ENCODE data around the gene CD52. TPM values are rescaled to one million over a fixed set of nuclear protein-coding genes. Genes with fewer than 3 reads are reported as not detected.

The CD52 gene
- total and polyA plus RNA-seq, 2 of the 4 experiments (the other 2 are of a cell fraction): 1.6 TPM; not detected in 1

- H2AK5ac ChIP-seq (ENCODE audit: low read depth, low read length): no peak overlapping the region
- intact Hi-C loops (cut with micrococcal nuclease) (no loop called here), in situ Hi-C loops (cut with MboI; ENCODE audit: low sequenced_read_pairs) (no loop called here), dilution Hi-C loops (cut with HindIII; ENCODE audit: low sequenced_read_pairs, unreplicated experiment) (no loop called here)
- H3K9ac ChIP-seq (ENCODE audit: low read depth, low read length): no peak overlapping the region
- no peaks in the 10 kb centered on the region for H3K9me3 ChIP-seq (ENCODE audit: control insufficient read depth, insufficient read depth, low read length)
- no peak overlapping the region for H3K4ac ChIP-seq (ENCODE audit: low read depth, low read length)
- no peaks in the 10 kb centered on the region for H4K20me1 ChIP-seq (ENCODE audit: insufficient read depth, low read length)
- H2BK20ac ChIP-seq (ENCODE audit: low read depth, low read length): no peak overlapping the region
- H3K36me3 ChIP-seq (ENCODE audit: control insufficient read depth, insufficient read depth, low read length): no peaks in the 10 kb centered on the region
- no peak overlapping the region for H2BK120ac ChIP-seq (ENCODE audit: low read depth, low read length)
- TF ChIP-seq FOS (IDR thresholded peaks at IDR 0.05; ENCODE audit: low read depth, low read length): no peak
- TF ChIP-seq CEBPB (IDR thresholded peaks at IDR 0.05; ENCODE audit: low read depth, low read length): no peak
- TF ChIP-seq RAD21 (IDR thresholded peaks at IDR 0.05; ENCODE audit: low read length): no peak
- no peak for TF ChIP-seq RCOR1 (IDR thresholded peaks at IDR 0.05; ENCODE audit: insufficient replicate concordance, low read length)
- TF ChIP-seq RFX5 (IDR thresholded peaks at IDR 0.05; ENCODE audit: low read depth, low read length): no peak
- no peak for TF ChIP-seq USF2 (IDR thresholded peaks at IDR 0.05; ENCODE audit: low read depth, low read length)
- no peak for TF ChIP-seq MXI1 (IDR thresholded peaks at IDR 0.05; ENCODE audit: borderline replicate concordance, low read depth, low read length)
- TF ChIP-seq POLR2A (IDR thresholded peaks at IDR 0.05; ENCODE audit: low read depth, low read length): no peak
- TF ChIP-seq NFE2L2 (IDR thresholded peaks at IDR 0.05; ENCODE audit: low read depth, low read length): no peak
- TF ChIP-seq MAFK (IDR thresholded peaks at IDR 0.05; ENCODE audit: low read depth, low read length): no peak
- TF ChIP-seq, protein P1, sequence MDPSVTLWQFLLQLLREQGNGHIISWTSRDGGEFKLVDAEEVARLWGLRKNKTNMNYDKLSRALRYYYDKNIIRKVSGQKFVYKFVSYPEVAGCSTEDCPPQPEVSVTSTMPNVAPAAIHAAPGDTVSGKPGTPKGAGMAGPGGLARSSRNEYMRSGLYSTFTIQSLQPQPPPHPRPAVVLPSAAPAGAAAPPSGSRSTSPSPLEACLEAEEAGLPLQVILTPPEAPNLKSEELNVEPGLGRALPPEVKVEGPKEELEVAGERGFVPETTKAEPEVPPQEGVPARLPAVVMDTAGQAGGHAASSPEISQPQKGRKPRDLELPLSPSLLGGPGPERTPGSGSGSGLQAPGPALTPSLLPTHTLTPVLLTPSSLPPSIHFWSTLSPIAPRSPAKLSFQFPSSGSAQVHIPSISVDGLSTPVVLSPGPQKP (IDR thresholded peaks at IDR 0.05; ENCODE audit: borderline replicate concordance, low read depth, low read length): no peak
- TF ChIP-seq SMC3 (IDR thresholded peaks at IDR 0.05; ENCODE audit: low read depth, low read length): no peak
- TF ChIP-seq, protein P2, sequence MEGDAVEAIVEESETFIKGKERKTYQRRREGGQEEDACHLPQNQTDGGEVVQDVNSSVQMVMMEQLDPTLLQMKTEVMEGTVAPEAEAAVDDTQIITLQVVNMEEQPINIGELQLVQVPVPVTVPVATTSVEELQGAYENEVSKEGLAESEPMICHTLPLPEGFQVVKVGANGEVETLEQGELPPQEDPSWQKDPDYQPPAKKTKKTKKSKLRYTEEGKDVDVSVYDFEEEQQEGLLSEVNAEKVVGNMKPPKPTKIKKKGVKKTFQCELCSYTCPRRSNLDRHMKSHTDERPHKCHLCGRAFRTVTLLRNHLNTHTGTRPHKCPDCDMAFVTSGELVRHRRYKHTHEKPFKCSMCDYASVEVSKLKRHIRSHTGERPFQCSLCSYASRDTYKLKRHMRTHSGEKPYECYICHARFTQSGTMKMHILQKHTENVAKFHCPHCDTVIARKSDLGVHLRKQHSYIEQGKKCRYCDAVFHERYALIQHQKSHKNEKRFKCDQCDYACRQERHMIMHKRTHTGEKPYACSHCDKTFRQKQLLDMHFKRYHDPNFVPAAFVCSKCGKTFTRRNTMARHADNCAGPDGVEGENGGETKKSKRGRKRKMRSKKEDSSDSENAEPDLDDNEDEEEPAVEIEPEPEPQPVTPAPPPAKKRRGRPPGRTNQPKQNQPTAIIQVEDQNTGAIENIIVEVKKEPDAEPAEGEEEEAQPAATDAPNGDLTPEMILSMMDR (conservative IDR thresholded peaks at IDR 0.05; ENCODE audit: low read depth, low read length): no peak
- no peak for TF ChIP-seq BHLHE40 (IDR thresholded peaks at IDR 0.05; ENCODE audit: low read depth, low read length)
- TF ChIP-seq CHD1 (IDR thresholded peaks at IDR 0.05; ENCODE audit: low read depth, low read length): no peak
- H3K27me3 ChIP-seq (ENCODE audit: control insufficient read depth, insufficient read depth, low read length): peaks cover 55% of the 10 kb centered on the region
- ChIA-PET CTCF (no interaction called here), POLR2A (ENCODE audit: unreplicated experiment) (interaction anchor here (0.9 kb wide), 1 partner anchor 17 kb away, joined by 3 read pairs; no protein-coding TSS in a partner anchor)
- H3K23ac ChIP-seq (ENCODE audit: low read depth, low read length): no peak overlapping the region
- H3K9me1 ChIP-seq (ENCODE audit: insufficient read depth, low read length): no peaks in the 10 kb centered on the region
- 100% methylated on average over 1 of the region's 1 CpG; no CpG with 5 or more reads in 1 of the 2 experiments for WGBS, 2 experiments (ENCODE audit: extremely low coverage in 2 of 2, insufficient read length in 1 of 2)
- H3K18ac ChIP-seq (ENCODE audit: low read depth, low read length): no peak overlapping the region
- H3K14ac ChIP-seq (replicated peaks; ENCODE audit: low read depth, low read length): no peak overlapping the region
- DNase-seq (no peak), ATAC-seq (ENCODE audit: low read depth) (no peak)
- no peak overlapping the region for H2AK9ac ChIP-seq (replicated peaks; ENCODE audit: low read depth, low read length, poor library complexity)
- no peak overlapping the region for H2BK15ac ChIP-seq (ENCODE audit: low read depth, low read length)
- H4K5ac ChIP-seq (ENCODE audit: low read depth, low read length): no peak overlapping the region
- H3K4me1 ChIP-seq (ENCODE audit: control insufficient read depth, insufficient read depth, low read length): peaks cover 4% of the 10 kb centered on the region; the same call in 1 of the 2 replicates
- H4K8ac ChIP-seq (ENCODE audit: low read depth in 2 of 2, low read length in 2 of 2): no peak overlapping the region
- BruUV-seq (replicated peaks): no TSS peak
- no peak overlapping the region for H4K91ac ChIP-seq (ENCODE audit: insufficient read depth, low read depth, low read length)
- no peaks in the 10 kb centered on the region for H3K79me1 ChIP-seq (ENCODE audit: low read depth in 1 of 2, low read length in 2 of 2)
- H2AFZ ChIP-seq (replicated peaks; ENCODE audit: low read length, poor library complexity): no peak overlapping the region
- no peak overlapping the region for H3K4me2 ChIP-seq (ENCODE audit: low read depth, low read length)
- no peak overlapping the region for H2BK5ac ChIP-seq (ENCODE audit: low read depth, low read length, poor library complexity, severe bottlenecking)
- no peak overlapping the region for H3K4me3 ChIP-seq (ENCODE audit: insufficient read depth, low read depth, low read length)
- no peak overlapping the region for H3K56ac ChIP-seq (ENCODE audit: extremely low read depth, insufficient read depth, low read length)
- no peak overlapping the region for H3K27ac ChIP-seq (ENCODE audit: insufficient read depth, low read length)
These were observed 20.9 kb downstream of the CD52 start for GRCh38 chr1:26338670-26339069.
